GM12892 (cell line): ENCODE data around the gene TALDO1.

Experiments used
- DNase-seq: peaks from one replicate; pipeline ENCODE4 v3.0.0; 2011; ENCODE audit not compliant: insufficient read length
- FAIRE-seq: peaks from 2 replicates; lab custom pipeline; 2011; peaks lifted over from hg19 to GRCh38; lab: Jason Lieb, UNC
- POLR2A ChIP-seq: IDR thresholded peaks from 2 replicates; pipeline ENCODE4 v1.6.1; 2011; ENCODE audit warnings: low read depth, low read length, control low read depth
- POLR2AphosphoS5 ChIP-seq: IDR thresholded peaks from 2 replicates; pipeline ENCODE4 v1.6.1; 2011; ENCODE audit warnings: low read depth, low read length, control low read depth
- TAF1 ChIP-seq: IDR thresholded peaks from 2 replicates; pipeline ENCODE4 v1.6.1; 2011; ENCODE audit warnings: low read depth, mild to moderate bottlenecking, control low read depth, low read length, borderline replicate concordance

The TALDO1 gene

DNA sequence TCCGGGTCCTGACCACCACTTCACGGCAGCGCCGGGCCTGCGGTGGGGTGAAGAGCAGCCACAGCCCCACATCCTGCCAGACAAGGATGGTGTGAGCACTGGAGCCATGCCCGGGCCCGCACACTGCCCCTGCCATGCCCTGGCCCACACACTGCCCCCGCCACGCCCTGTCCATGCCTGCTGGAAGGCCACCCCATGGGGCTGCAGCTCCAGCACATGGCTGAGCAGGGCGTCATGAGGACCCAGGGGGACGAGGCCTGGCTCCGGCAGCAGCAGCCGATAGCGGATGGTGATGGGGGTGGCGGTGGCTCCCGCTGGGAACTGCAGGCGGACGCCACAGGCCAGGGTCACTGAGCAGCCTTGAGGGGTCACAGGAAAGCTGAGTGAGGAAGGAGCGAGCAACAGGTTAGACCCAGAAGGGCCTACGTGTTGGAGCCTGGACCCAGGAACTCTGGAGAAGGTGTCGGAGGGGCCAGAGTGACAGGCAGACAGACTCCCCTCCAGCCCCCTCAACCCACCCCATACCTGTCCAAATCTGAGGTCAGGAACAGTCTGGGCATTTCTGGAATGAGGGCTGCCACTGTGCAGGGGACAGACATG is 54.9 kb downstream of the TALDO1 start:
- no peak for FAIRE-seq
- TF ChIP-seq POLR2A (no peak), TAF1 (no peak), POLR2AphosphoS5 (no peak)

DNA sequence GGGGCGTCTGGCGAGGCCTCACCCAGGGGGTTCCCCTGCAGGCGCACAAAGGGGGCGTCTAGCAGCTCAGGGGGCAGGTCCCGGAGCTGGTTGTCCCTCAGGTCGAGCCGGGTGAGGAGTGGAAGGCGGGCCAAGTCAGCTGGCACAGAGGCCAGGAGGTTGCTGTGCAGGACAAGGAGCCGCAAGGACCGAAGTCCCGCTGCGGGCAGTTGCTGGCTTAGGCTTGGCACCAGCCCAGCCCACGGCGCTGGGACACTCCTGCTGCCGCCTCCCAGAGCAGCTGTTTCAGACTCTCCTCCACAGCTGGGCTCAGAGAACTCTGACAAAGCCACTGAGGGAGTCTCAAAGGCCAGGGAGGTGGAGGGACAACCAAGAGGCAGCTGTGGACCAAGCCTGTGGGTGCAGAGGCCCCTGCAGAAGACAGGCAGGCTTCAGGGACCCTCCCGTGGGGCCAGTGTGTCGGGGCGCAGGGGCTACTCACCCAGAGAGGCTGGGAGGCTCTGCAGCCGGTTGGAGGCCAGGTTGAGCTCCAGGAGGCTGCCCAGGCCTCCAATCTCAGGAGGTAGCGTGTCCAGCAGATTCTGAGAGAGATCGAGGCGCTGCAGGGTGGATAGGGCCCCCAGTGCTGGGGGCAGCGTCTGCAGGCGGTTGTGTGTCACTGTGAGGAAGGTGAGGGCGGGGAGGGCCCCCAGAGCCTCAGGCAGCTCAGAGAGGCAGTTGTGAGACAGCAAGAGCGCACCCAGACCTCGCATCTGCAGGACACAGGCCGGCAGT is 55.6 kb downstream of the TALDO1 start:
- no peak for DNase-seq
- no peak for FAIRE-seq
- TF ChIP-seq TAF1 (no peak), POLR2AphosphoS5 (no peak), POLR2A (no peak)

More for the DNA sequence above, 54.9 kb downstream of the TALDO1 start:
- no peak for DNase-seq

DNA sequence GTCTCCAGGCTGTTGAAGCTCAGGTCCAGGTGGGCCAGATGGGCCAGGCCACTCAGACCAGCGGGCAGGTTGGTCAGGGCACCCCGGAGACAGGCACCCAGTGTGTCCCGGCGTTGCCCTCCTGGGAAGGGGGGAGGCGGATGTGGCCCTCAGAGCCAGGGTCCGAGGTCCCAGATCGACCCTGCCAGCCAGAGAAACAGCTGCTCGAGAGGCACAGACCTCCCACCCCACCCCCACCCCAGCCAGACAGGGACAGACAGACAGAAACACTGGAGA is 56.1 kb downstream of the TALDO1 start:
- DNase-seq, result no peak
- no peak for FAIRE-seq
- TF ChIP-seq POLR2A (no peak), TAF1 (no peak)

DNA sequence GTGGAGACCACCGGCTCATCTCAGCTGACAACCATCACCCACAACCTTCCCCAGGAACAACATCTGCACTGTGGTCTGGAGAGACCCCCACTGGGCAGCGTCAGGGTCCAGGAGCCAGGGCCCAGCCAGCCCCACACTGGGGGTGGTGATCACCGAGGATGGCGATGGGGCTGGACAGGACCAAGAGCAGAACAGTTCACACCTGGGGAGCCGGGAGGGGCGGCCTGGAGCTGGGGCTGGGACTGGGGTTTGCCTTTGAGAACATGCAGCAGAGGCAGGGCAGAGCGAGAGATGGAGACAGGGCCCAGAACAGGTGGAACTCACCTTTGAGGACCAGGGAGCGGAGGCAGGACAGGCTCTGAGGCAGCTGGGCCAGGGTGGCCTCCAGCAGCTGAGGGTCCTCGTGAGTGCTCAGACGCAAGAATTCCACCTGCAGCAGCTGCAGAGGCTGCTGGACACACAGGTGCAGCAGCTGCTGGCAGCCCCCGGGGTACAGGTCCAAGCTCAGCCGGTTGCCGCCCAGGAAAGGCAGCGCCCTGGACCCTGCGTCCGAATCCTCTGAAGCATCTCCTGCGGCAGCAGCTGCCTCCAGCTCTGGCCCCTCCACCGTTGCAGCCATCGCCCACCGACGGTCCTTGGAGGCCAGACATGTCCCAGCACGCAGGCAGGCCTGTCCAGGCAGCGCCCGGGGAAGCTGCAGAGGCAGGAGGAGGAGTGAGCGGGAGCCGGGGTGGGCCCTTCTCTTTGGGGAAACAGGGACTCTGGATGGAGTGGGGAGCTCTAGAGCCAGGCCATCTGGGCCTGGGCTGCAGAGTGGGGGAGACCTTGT is 56.7 kb downstream of the TALDO1 start:
- TF ChIP-seq POLR2A (no peak), TAF1 (no peak), POLR2AphosphoS5 (no peak)
- DNase-seq, result no peak
- peak; percentile 76 for FAIRE-seq

DNA sequence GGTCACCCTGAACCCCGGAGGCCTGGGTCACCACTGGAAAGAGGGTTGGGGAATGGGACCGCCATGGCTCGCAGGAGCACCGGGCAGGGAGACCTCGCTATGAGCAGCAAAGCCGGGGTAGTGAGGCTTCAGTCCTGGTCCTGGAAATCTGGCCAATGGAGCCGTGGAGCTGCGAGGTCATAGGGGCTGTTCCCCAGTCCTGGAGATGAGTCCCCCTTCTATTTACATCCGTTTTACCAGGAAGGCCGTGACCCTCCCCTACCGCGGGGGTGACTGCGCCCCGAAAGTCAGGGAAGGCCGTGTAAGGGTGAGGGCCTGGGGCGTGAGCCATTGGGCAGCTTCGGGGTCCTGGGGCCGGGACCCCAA is 57.3 kb downstream of the TALDO1 start:
- TF ChIP-seq POLR2AphosphoS5 (no peak), TAF1 (no peak), POLR2A (no peak)
- DNase-seq (no peak), FAIRE-seq (no peak)

DNA sequence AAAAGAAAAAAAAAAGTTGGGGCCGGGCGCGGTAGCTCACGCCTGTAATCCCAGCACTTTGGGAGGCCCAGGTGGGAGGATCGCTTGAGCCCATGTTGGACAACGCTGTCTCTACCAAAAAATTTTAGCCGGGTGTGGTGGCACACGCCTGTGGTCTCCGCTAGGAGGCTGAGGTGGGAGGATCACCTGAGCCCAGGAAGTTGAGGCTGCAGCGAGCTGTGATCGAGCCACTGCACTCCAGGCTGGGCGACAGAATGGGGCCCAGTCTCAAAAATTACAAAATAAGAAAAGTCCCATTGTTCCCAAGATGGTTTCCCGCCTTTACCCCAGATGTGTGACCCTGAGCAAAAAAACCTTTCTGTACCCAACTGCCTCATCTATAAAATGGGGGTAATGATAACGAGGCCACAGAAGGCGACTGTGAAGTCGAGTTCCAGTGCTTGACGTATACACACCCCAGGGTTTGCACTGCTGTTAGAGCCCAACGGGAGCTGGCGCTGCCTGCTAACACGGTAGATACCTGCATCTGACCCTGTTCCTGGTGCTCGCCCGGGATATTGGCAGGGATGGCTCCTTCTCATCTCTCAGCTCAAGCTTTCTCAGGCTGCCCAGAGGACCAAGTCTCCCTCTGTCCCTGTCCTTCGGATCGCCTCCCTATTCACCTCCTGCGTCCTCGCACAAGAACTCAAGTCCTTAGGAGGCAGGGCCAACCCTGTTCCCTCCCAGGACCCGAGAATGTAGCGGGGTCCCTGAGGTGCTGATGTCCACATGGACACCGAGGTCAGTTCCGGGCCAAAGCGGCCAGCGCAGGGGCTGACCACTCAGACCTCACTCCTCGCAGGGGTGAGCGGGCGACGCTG is 61.4 kb downstream of the TALDO1 start:
- DNase-seq (no peak), FAIRE-seq (peak; percentile 60)
- no peak for TF ChIP-seq TAF1
- TF ChIP-seq POLR2AphosphoS5, result no peak

DNA sequence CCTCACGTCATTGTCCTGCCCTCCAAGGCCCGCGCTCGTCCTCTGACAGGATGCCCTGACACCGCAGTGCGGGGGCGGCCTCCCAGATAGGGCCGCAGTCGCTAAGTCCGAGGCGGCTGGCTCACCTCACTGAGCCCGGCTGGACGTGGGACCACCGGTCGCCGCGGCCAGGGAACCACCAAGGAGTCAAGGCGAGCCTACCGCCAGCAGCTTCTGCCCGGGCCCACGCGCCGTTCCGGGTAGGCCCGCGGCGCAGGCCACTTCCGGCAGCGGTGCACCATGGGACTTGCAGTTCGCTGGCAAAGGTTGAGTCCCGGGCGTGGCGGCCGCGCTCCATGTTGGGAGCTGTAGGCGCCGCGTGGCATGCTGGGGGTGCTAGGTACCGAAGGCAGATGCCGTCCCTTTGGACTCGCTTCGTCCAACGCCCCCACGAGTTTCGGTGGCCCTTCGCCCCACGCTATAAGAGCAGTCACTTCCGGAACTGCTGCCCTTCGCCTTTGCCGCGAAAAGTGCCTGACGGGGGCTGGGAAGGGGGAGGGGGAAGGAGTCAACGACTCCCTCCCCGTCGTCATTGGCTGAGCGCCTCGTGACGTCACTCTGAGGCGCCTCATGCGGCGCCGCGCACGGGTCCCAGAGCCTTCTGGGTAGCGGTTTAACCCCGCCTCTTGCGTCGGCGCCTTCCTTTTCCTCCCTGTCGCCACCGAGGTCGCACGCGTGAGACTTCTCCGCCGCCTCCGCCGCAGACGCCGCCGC is 62.2 kb downstream of the TALDO1 start, which contains the start of gene RPLP2:
Gene RPLP2 (plus strand): TSS at position 681 of the 753 bp plus-strand sequence. CDS start 268 bp downstream, outside the sequence.
- peak; percentile 94 for TF ChIP-seq POLR2A
- peak; percentile 98 for TF ChIP-seq POLR2AphosphoS5
- TF ChIP-seq TAF1, result peak; percentile 97
- DNase-seq (peak; percentile 99), FAIRE-seq (peak; percentile 100)

DNA sequence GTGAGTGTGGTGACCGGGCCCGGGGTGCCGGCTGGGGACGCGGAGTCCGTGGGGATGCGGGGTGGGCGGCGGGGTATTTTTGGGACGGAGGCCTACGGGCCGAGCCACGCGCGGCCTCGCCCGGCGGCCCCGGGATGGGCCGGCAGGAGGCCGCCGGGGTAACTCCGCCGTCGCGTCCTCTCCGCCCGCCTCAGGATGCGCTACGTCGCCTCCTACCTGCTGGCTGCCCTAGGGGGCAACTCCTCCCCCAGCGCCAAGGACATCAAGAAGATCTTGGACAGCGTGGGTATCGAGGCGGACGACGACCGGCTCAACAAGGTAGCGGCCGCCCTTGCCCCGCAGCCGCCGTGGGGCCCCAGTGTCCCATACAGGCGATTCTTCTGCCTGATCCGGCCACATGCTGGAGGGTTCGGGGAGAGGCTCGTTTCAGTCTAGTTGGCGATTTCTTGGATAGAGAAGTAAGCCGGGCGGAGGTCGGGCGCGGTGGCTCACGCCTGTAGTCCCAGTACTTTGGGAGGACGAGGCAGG is 62.8 kb downstream of the TALDO1 start:
- no peak for FAIRE-seq
- no peak for DNase-seq
- TF ChIP-seq POLR2A (no peak; the same call in 1 of the 2 replicates), POLR2AphosphoS5 (no peak; the same call in 1 of the 2 replicates), TAF1 (no peak)

DNA sequence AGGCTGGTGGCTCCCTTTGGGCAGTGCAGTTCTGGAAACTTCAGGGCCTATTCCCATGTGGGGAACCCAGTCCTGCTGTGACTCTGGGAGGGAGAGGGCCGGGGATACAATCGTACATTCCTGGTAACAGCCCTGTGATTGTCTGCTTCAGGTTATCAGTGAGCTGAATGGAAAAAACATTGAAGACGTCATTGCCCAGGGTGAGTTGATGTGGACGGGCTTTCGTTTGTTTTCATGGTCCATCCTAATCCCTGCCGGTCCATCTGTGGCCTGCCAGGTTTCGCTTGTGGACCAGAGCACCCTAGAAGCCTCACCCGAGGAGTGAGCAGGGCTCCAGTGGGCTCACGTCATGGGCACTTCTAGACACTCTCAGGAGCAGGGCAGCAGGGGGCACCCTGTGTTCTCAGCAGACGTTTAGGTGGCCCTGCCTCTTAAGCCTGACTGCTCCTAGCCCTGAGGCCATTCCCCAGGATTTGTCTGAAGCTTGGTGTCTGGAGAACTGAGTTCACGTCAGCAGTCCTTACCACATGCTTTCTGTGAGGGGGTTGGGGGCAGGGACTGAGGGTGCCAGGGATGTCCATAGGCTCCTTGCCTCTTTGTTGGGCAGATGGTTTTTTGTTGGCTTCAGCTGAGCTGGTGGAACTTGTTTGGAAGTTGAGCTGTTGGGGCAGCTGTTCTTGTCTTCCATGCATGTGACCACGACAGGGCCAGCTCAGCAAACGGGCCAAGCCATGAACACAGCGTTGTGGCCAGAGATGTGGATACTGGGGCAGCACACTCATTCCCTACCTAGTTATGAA is 64.4 kb downstream of the TALDO1 start:
- no peak for DNase-seq
- no peak; the same call in 1 of the 2 replicates for TF ChIP-seq POLR2A
- 0 out of 2 replicates have a peak, but pooled peaks have one; percentile 34 for TF ChIP-seq POLR2AphosphoS5
- peak; percentile 63 for FAIRE-seq

DNA sequence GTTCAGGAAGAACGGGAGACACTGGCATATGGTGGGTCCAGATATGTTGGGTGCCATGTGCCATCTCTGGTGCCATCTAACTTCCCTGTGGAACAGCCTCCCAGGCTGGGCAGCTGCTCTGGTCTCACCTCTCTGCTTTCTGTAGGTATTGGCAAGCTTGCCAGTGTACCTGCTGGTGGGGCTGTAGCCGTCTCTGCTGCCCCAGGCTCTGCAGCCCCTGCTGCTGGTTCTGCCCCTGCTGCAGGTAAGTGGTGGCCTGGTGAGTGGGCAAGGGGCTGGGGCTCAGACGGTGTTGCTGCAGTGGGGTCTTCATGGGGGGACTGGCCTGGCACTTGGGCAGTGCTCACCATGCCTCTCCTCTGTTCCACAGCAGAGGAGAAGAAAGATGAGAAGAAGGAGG is 65.1 kb downstream of the TALDO1 start:
- TF ChIP-seq TAF1, result no peak
- FAIRE-seq, result no peak
- no peak for DNase-seq
